Stromal cell of bone marrow (primary cell): ENCODE measurements around the gene NCKIPSD.
"Not testable (repeated sequence)": the region's sequence is repeated elsewhere in the genome, so short reads cannot be mapped to it uniquely, and the experiment has no call there.

Source experiments
- DNase-seq: peaks from one replicate; pipeline ENCODE4 v3.0.0-alpha.2; 2012; ENCODE audit warnings: low read depth

The NCKIPSD gene

DNA sequence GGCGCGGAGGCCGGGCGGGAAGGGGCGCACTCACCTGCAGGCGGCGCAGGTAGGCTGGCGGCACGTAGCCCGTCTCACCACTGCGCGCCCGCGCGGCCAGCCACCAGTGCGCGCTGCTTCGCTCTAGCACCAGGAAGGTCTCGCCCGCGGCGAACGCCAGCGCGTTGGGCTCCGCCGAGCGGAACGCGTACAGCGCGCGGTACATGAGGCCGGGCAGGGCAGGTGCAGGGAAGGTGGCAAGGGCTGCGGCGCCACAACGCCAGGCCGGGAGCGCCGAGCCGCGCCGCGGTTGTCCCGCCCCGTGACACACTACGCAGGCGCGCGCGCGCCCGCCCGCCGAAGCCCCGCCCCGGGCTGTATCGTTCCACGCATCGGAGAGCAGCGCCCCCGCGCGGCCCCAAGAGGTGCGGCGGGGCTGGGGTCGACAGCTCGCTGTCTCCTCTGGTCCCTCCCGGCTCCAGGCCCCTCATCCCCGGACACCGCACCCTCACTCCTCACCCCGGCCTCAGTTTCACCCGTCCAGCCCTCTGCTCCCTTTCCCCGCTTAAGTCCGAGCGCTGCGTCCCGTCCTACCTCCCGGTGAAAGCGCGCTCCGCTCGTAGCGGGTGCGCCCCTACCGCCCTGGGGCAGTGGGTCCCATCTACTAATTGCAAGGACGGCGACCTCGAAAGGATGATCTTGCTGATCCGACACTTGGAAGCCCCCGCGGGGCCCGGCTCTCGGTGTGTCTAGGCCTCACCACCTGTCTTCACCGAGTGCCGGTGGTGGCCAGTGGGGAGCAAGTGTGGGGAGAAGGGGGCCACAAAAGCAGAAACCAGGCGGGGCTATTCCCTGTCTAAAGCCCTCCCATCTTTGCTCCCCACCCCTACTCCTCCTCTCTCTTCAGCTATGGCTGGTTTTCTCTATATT, at the start of gene NCKIPSD:
NCKIPSD (minus strand) TSS at position 313 of the 909 bp plus-strand sequence; CDS start at position 205, 108 bp downstream.
- DNase-seq = peak; percentile 65

GRCh38 chr3:48735075-48735767, 49.5 kb upstream of the NCKIPSD start:
- DNase-seq = not testable (repeated sequence)

DNA sequence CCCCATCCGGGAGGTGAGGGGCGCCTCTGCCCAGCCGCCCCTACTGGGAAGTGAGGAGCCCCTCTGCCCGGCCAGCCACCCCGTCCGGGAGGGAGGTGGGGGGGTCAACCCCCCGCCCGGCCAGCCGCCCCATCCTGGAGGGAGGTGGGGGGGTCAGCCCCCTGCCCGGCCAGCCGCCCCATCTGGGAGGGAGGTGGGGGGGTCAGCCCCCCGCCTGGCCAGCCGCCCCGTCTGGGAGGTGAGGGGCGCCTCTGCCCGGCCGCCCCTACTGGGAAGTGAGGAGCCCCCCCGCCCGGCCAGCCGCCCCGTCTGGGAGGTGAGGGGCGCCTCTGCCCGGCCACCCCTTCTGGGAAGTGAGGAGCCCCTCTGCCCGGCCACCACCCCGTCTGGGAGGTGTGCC, 48.8 kb upstream of the NCKIPSD start:
- not testable (repeated sequence) for DNase-seq

DNA sequence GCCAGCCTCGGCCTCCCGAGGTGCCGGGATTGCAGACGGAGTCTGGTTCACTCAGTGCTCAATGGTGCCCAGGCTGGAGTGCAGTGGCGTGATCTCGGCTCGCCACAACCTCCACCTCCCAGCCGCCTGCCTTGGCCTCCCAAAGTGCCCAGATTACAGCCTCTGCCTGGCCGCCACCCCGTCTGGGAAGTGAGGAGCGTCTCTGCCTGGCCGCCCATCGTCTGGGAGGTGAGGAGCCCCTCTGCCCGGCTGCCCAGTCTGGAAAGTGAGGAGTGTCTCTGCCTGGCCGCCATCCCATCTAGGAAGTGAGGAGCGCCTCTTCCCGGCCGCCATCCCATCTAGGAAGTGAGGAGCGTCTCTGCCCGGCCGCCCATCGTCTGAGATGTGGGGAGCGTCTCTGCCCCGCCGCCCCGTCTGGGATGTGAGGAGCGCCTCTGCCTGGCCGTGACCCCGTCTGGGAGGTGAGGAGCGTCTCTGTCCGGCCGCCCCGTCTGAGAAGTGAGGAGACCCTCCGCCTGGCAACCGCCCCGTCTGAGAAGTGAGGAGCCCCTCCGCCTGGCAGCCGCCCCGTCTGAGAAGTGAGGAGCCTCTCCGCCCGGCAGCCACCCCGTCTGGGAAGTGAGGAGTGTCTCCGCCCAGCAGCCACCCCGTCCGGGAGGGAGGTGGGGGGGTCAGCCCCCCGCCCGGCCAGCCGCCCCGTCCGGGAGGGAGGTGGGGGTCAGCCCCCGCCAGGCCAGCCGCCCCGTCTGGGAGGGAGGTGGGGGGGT, 48.2 kb upstream of the NCKIPSD start:
- DNase-seq = not testable (repeated sequence)

GRCh38 chr3:48727511-48727910, 41.8 kb upstream of the NCKIPSD start:
- no peak for DNase-seq

- DNase-seq = not testable (repeated sequence)
Measured at GRCh38 chr3:48725185-48725855, 39.6 kb upstream of the NCKIPSD start.

DNA sequence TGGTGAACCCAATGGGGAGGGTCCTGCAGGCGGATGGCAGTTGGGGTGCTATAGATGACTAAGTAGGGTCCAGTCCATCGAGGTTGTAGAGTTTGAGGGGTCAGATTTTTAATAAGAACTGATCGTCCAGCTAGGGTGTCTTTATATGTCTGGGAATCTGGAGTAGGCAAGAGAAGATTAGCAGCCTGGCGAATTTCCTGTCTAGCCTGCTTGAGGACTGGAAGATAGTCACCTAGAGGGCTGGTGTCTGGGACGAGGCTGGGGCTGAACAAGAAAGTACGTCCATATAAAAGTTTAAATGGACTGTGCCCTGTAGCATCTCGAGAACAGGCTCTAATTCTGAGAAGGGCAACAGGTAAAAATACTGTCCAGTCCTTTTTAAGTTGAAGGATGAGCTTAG, 38.0 kb upstream of the NCKIPSD start:
- no peak for DNase-seq

GRCh38 chr3:48723293-48723692, 37.6 kb upstream of the NCKIPSD start:
- DNase-seq = not testable (repeated sequence)

- DNase-seq = peak; percentile 96
Measured at GRCh38 chr3:48716982-48717746, 31.4 kb upstream of the NCKIPSD start, which contains the start of gene IP6K2. Gene IP6K2, minus strand, starts transcription at chr3:48717221. Its CDS starts 21,930 bp downstream, at chr3:48695291.

GRCh38 chr3:48716508-48716981, 30.8 kb upstream of the NCKIPSD start:
- no peak for DNase-seq

GRCh38 chr3:48715174-48715800, 29.6 kb upstream of the NCKIPSD start:
- no peak for DNase-seq

DNA sequence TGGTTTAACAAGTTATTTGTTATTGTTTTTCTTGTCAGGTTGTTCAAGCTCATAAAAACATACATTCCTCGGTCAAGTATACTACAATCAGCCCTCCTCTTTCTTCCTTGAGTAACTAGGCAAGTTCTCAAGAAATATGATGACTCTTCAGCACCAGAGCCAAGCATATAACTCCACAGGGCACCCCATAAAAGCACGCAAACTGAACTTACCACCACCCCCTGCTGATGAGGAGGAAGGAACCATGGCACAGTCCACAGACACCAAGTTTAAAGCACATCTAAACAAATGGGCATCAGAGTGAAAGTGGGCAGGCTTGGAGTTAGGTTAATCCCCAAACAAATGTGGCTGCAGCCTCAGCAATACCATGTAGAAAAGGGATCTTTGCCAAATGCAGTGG, 26.0 kb upstream of the NCKIPSD start:
- DNase-seq = no peak

GRCh38 chr3:48709051-48709461, 23.3 kb upstream of the NCKIPSD start:
- DNase-seq = no peak

GRCh38 chr3:48708481-48708889, 22.8 kb upstream of the NCKIPSD start:
- DNase-seq = peak; percentile 74

GRCh38 chr3:48707157-48707556, 21.4 kb upstream of the NCKIPSD start:
- no peak for DNase-seq

- no peak for DNase-seq
Measured at GRCh38 chr3:48702320-48702920, 16.7 kb upstream of the NCKIPSD start.

DNA sequence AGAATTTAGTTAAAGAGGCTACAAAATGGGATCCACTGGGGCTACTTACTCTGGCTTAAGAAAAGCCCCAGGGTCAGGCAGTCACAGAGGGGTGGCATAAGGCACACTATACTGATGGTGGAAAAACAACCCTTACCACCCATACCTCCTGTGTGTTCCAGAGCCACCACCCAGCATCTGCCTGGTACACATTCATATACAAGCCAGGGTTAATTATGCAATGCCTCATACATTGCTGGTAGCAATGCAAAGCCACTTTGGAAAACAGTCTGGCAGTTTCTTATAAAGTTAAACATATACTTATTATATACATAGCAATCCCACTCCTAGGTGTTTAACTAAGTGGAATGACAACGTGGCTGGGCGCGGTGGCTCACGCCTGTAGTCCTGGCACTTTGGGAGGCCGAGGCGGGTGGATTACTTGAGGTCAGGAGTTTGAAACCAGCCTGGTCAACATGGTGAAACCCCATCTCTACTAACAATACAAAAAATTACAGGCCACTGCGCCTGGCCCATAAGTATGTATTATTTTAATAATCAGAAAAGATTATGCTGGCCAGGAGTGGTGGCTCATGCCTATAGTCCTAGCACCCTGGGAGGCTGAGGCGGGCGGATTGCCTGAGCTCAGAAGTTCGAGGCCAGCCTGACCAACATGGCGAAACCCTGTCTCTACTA, 15.2 kb upstream of the NCKIPSD start:
- no peak for DNase-seq

DNA sequence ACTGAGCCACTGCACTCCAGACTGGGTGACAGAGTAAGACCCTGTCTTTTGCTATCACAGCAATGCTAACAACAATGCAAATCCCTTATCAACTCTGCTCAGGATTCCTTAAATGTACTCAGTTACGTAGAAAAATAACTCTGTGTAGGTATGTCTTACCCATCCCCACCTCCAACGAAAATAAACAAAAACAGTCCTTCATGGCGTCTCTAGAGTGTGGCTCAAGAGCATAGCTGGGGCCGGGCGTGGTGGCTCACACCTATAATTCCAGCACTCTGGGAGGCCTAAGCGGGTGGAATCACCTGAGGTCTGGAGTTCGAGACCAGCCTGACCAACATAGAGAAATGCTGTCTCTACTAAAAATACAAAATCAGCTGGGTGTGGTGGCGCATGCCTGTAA, 13.2 kb upstream of the NCKIPSD start:
- no peak for DNase-seq

DNA sequence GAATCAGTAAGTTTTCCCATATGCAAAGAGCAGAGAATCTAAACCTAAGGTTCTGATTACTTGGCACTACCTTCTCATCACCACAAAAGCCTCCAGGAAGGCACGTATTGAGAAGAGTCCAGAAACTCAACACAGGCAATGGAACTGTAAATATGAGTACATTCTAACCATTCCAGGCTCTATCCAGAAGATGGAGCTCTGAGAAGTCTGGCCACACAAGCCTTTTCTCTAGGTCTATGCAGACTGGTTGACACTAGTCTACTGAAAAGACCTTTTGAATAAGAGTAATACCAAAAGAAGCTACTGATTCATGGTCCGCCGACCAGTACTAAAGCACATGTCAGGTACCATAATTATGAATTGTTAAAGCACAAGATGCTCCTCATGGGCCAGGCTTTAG, 12.2 kb upstream of the NCKIPSD start:
- DNase-seq = no peak
